ENCODE measurements around the gene PTPRM.

DNA sequence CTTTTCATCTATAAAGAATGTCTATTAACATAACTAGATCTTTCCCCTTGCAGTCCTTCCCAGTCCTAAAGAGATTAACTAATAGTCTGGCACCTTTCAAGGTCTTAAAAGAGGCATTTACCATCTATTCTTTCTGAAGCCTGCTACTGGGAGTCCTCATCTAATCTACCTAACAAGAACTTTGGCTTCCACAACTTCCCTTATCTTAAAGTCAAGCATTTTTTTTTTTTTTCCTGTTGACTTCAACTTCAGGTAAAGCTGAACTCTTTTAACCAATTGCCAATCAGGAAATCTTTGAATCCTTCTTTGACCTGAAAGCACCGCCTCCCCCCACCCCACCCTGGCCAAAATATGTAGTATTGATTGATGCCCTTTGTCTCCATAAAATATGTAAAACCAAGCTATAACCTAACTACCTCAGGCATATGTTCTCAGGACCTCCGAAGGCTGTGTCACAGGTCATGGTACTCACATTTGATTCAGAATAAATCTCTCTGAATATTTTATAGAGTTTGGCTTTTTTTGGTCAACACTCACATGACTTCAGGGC, 168.6 kb downstream of the PTPRM start:
- TF ChIP-seq, protein P1, sequence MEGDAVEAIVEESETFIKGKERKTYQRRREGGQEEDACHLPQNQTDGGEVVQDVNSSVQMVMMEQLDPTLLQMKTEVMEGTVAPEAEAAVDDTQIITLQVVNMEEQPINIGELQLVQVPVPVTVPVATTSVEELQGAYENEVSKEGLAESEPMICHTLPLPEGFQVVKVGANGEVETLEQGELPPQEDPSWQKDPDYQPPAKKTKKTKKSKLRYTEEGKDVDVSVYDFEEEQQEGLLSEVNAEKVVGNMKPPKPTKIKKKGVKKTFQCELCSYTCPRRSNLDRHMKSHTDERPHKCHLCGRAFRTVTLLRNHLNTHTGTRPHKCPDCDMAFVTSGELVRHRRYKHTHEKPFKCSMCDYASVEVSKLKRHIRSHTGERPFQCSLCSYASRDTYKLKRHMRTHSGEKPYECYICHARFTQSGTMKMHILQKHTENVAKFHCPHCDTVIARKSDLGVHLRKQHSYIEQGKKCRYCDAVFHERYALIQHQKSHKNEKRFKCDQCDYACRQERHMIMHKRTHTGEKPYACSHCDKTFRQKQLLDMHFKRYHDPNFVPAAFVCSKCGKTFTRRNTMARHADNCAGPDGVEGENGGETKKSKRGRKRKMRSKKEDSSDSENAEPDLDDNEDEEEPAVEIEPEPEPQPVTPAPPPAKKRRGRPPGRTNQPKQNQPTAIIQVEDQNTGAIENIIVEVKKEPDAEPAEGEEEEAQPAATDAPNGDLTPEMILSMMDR (IDR thresholded peaks at IDR 0.05), result no peak
- TF ChIP-seq EP300 (IDR thresholded peaks at IDR 0.05) (no peak), POLR2A (IDR thresholded peaks at IDR 0.05; ENCODE audit: low read depth) (no peak)

All from esophagus muscularis mucosa (tissue), 4 donors.